IPS-NIHi11 (cell line): Measurements from ENCODE around the gene SLC6A6.

Experiments
- DNase-seq: peaks from one replicate; pipeline ENCODE4 v3.0.0; 2012; ENCODE audit warnings: mixed read lengths, low spot score

The SLC6A6 gene

DNA sequence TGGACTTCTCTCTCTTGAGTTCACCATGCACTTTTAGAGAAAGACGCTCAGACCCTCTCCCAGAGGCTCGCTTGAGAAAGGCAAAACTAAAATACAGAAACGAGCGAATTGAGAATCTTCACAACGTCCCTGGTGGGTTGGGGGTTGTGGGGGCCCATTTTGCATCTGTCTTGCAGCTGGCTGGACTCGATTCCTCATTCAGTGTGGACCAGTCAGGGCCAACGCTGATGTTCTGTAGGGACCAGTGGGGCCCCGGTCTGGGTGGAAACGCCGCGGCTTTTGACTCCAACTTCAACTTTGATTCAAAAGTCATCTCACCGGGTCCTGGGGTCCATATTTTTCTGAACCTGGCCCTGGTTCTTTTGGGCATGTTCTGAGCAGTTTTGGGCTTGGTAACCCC is 68.1 kb downstream of the SLC6A6 start:
- DNase-seq = no peak

DNA sequence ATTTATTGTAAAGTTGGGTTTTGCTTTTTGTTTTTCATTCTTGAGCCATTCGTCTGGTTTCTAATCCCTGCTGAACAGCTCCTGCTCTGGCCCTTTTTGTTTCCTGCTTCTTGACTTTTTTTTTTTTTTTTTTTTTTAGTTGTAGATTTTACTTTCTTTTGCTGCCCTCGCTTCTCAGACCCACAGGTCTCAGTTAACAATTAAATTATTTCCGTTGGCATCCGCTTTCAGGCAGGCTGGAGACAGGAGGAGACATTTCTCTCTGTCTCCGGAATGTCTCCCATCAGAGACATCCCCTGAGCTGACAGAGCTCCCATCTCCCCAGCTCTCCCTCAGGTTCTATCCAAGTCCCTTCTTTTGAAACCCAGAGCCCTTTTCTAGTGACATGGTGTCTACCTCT is 68.6 kb downstream of the SLC6A6 start:
- DNase-seq = no peak

DNA sequence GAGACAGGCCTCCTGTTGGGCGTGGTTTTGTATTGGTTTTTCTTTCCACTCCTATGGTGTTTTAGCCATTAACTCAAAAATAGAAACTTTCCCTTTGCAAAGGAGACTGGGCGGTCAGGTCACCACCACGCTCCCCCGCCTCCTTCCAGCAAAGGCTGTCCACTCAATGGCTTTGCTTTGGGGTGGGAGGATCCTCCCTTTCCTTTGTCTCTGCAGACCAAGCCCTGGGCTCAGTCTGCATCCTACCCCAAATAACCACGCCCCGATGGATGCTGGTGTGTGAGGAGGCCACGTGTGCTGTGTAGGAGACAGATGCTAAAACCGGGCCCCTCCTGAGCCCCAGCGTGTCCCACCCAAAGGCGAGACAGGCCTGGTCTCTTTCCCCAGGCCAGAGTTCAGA is 69.3 kb downstream of the SLC6A6 start:
- DNase-seq = no peak

DNA sequence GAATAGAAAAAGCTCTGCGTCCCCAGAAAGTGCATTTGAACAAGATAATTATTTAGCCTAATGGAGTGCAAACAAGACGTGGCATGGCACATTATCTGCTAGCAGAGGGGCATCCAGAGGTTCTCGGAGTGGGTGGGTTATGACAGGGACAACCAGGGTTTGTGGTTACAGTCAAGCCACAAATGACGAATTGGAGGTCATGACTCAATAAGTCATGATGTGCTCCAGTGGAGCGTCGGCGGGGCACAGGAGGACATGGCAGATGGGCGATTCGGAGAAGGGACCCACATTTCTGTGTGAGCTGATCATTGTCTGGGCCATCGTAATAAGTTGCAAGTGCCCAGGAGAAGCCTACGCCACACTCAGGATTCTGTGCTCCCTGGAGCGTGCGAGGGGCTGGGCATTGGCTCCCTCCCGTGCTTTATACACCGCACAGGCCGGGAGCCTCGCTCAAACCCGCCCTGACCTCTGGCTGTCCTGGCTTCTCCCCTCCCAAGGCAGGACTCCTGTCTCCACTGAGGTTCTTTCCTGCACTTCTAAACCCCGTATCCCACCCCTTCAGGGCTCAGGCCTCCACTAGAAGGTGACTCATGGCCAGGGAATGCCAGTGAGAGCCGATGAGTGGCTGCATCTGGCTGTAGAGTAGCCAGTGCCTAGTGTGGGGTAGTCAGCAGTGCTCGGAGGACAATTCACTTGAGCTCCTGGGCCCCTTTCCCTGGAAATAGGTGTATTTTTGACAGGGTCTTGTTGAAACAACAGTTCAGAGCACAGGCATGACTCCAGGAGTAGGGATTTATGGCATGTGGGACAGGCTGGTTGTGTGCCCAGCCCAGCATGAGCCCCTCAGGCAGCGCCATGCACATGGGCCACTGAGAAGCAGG is 70.3 kb downstream of the SLC6A6 start:
- DNase-seq = peak; percentile 63

DNA sequence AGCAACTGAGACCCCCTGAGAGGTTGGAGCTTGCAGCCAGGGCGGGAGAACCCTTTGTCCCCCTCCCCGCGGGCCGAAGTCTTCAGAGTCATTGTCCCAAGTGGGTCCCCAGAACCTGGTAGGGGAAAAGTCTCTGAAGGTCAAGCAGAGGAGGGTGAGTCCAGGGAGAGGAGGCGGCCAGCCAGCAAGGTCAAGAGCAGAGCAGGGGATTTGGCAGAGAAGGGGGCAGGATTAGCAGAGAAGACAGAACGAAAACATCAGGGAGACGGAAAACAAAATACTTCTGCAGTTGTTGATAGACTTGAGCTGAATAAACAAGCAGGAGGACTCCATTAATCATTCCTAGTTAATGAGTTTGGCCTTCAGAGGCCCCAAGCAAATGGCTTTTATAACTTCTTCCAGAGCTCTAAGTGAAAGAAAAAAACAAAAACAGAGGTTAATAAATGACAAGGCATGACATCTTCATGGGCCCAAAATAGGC is 71.0 kb downstream of the SLC6A6 start:
- DNase-seq = no peak

DNA sequence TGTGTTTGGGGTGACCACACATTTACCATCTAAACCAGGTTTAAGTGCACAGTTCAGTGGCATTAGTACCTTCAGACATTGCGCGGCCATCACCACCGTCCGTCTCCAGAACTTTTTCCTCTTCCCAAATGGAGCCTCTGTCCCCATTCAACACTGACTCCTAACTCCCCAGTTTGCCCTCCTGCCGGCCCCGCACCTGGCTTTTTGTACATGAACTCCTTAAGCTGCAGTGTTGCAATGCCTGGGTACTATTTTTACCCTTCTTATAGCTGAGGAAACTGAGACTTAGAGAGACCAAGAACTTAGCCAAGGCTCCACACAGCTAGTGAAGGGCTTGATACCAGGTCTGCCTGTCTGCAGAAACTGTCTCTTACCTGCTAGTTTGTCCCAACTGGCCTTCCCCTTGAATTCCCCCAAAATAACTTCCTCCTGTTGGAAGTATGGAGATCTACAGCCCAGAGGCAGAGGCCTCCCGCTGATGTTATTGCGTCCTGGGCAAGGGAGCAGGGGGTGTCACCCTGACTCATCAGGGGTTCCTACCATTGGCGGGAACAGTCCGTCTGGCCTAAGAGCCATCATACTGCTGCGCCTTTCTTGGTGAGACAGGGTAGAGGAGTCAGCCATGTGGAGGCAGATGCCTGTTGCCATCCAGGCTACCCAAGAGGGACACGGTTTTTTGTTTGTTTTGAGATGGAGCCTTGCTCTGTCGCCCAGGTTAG is 72.1 kb downstream of the SLC6A6 start:
- no peak for DNase-seq

DNA sequence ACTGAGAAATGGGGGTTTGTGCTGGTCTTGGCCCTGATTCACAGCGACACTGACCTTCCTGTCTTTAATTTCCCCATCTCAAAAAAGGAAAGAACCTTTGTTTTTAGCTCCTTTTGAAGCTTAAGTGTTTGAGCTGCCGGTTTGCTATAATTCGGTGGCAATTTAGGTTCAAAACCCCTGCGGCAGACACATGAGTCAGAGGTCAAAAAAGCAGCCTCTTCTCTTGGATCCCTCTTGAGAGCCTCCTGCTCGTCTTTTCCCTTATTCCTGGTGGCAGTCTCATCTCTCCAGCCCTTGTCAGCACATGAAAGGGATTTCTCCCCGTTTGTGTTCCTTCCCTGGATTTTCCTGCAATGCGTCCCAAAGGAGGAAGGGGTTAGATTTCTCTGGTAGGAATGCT is 73.2 kb downstream of the SLC6A6 start:
- DNase-seq = no peak

DNA sequence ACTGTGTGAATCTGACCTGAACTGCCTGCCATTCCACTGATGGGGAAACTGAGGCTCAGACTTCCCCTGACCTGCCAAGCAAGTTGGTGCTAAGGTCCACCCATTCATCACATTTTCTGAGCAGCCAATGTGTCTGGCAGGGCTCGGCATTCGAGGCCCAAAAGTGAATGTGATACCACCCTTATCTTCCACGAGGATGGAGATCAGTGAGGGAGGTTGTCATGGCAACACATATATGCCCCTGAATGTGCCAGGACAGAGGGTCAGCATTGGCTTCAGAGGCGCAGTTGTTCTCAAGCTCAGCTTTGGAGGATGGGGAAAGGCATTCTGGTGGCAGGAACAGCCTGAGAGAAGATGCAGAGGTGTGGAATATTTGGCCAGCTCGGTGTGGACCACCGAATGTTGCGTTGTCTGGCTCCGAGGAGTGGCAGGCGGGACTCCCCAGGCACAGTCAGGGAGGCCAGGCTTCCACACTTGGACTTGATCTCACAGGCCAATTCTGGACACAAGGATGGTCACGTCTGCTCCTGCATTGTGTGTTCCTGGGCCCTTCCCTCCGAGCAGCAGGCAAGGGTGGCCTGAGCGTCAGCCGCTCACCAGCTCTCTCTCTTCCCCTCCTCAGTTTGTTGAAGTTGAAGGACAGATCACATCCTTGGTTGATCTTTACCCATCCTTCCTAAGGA is 74.3 kb downstream of the SLC6A6 start:
- no peak for DNase-seq

DNA sequence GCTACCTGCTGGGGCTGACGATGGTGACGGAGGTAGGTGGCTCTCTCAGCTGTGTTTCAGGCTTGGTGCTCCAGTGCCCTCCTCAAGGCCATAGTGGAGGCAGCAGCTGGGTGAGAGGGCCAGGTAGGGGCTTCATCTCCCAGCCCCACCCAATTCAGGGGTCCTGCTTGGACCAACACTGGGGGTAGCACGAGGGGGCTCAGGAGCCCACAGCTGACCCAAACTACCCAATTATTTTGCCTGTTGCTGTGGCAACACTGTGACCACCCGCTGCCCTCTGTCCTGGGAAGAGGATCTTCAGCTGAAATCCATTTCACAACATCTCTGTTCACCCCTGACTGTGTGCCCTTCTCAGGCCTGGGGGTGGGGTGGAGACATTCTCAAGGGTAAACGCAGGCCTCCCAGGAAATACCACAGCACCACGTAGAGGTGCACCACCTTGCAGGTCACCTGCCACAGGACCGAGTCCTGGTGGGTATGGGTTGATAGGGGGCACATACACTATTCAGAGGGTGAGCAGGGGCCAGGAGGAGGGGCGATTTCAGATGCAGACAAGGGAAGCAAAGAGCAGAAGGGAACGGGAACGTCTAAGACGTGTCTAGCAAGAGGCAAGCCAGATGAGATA is 75.0 kb downstream of the SLC6A6 start:
- DNase-seq = no peak

DNA sequence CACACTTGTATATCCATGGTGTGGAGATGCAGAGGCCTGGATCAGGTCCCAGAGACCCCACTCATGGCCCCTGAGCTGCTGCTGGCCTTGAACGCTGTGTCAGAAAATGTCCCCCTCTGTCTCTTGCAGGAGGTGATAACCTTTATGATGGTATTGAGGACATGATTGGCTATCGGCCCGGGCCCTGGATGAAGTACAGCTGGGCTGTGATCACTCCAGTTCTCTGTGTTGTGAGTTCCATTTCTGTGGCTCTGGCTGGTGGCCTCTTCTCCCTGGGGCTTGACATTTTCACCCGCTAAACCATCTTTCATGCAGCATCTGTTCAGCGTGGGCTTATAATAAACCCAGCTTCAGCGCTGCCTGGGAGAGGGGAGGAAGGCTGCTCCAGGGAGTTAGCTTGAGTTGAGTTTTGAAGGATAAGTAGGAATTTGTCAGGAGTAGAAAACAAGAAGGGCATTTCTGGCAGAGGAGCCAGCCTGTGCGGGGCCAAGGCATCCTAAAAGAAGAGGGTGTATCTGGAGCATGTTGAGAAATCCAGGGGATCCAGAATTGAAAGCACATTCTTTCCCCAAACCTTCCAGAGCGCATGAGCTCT is 76.6 kb downstream of the SLC6A6 start:
- DNase-seq = no peak

DNA sequence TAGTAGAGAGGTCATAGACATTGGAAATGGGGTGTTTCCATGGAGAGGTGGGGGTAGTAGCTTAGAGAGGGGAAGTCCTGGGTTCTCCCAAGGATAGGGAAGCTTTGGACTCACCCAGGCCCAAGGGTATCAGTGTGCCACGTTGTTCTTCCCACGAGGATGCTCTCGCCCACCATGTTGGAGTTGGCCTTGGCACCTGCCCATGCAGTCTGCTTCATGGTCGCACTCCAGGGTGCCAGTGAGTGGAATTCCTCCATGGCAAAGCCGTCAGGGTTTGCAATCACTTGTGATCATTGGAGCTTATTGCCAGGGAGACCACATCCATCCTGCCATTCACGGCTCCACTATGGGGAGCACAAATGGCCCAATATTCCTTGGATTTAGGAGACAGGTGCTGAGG is 77.2 kb downstream of the SLC6A6 start:
- no peak for DNase-seq

DNA sequence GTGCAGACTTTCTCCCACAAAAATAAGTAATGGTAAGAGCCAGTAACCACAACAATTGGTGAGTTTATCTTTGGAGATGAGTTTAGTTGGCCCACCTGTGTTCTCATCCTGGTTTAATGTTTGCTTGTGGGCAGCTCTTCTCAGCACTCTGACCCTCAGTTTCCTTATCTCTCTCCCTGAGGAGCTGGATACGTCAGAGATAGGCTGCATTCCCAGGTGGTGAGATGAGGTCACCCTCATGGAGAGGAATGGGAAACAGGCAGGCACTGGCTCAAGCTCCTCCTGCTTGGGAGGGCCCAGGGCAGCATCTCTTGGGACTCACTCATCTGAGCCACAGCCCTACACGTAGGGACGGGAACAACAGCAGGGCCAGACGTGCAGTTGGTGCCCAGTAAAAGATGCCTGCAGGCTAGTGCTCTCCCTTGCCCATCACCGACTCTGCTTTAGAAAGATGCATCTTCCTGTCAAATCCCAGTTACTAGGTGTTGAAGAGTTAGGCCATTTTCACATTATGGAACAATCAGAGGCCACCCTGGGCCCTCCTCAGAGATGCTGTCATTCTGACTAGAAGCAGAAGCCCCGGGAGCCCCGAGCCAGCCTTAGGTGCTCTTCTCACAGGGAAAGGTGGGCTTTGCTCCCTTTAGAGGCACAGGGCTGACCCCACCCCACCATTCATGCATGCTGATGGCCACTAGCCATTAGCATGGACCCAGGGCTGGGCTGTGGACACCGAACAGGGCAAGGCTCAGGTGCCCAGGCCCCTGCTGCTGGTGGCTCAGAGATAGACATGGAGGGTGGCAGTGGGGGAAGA is 78.0 kb downstream of the SLC6A6 start:
- no peak for DNase-seq

DNA sequence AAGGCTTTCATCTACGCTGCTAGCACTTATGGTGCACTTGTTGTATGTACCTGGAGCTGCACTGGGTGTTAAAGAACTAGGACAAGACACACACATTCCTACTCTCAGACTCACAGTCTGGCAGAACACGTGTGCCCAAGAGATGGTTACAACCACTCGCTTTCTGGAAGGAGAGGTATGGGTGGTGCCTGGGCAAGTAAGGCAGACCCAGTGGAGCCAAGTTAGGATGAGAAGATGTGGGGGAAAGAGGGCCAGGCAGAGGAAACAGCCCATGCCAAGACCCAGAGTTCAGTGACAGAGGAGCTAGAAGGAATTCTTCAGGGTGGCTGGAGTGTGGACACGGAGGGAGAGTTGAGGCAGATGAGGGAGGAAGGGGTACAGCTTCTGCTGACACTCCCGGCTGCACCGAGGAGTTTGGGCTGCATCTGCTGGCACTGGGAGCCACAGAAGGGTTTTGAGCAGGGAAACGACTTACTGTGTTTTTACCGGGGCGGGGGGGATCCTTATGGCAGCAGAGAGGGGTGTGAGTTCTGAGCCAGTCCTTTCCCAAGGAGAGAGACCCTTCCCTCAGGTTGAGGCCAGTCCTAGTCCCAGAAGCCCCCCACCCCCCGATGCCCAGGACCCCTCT is 78.7 kb downstream of the SLC6A6 start:
- no peak for DNase-seq

DNA sequence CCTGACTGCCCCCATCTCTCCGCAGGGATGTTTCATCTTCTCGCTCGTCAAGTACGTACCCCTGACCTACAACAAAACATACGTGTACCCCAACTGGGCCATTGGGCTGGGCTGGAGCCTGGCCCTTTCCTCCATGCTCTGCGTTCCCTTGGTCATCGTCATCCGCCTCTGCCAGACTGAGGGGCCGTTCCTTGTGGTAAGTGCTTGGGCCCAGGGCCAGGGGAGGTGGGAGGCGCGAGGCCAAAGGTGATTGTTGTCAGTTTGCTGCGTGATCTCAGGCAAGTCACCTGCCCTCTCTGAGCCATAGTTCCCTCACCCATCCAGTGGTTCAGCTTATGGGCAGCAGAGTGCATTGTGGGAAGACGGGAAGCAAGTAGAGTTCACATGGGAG is 79.2 kb downstream of the SLC6A6 start:
- DNase-seq = no peak

DNA sequence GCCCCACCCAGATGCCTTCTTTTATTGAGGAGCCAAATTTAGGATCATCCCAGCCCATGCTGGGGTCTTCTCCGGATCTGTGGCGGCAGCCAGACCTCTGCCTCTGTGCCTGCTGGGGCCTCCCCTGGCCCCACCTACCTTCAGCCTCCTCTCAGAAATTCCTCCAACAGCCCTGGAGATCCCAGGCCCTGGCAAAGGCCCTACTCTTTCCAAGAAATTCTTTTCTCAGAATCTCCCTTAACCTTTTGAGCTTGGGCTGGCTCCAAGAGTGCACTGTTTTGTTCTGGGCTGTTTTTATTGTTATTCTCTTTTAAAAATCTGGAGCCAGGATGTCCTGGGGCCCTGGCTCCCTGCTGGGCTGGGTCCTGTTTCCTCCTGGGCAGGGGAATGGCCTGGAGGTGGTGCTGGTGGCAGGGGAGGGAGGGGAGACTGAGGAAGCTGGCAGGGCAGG is 79.9 kb downstream of the SLC6A6 start:
- DNase-seq = no peak

DNA sequence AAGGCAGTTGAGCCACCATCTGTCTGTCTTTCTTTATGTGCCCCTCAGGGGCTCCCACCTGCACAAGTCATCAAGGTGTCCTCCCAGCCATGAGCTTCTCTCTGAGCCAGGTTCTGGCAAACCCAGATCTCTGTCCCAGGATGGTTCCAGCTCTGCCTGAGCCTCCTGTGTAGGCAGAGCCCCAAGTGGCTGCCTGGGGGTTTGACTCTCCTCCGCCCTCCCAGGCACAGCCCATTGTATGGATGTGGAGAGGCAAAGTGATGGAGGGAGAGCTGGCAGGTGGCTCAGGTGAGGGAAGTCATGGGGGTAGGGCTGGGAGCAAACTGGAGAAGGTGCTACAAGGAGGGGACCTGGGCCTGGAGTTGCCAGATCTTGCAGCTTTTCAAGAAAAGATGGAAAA is 80.9 kb downstream of the SLC6A6 start:
- DNase-seq = no peak

DNA sequence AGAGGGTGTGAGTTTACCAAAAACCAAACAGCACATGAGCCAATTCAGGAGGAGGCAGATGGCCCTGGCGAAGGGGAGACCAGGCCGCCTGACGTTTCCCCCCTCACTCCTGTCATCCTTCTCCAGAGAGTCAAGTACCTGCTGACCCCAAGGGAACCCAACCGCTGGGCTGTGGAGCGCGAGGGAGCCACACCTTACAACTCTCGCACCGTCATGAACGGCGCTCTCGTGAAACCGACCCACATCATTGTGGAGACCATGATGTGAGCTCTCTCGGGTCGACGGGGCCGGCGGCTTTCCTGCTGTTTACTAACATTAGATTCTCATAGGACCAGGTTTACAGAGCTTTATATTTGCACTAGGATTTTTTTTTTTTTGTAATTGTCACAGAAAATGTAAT is 82.3 kb downstream of the SLC6A6 start:
- DNase-seq = no peak

DNA sequence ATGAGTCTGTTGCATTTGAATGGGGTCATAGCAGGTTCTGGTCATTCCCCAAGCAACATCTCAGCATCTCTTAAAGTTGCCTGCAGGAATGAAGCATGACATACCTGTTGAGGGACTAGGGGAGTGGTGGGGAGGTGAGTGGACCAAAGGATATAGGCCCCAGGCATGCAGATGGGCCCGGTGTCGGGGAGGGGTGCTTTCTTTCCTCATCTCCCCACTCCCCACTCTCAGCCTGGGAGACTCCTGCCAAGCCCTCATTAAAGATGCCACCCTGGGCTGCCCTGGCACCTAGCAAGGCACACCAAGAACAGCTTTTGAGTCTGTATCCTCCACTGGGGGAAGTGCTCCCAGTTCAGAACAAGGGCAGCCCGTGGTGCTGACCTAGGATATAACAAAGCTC is 83.6 kb downstream of the SLC6A6 start:
- DNase-seq = no peak

DNA sequence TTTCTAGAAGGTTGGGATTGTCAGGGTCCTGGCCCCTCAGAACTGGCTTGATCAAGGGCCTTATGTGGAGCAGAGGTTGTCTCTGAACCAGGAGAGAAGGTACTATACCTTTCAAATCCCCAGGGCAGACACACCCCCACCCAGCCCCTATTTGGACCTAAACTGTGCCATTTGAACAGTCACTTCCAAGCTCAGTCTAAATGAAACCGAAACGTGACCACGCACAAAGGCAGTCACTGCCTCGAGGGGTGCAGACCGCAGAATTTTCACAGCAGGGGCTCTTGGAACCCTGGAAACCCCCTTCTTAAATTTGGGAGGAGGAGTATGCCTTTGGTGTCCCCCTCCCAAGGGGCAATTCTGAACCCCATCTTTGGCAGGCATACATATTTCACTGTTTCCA is 84.1 kb downstream of the SLC6A6 start:
- DNase-seq = no peak

DNA sequence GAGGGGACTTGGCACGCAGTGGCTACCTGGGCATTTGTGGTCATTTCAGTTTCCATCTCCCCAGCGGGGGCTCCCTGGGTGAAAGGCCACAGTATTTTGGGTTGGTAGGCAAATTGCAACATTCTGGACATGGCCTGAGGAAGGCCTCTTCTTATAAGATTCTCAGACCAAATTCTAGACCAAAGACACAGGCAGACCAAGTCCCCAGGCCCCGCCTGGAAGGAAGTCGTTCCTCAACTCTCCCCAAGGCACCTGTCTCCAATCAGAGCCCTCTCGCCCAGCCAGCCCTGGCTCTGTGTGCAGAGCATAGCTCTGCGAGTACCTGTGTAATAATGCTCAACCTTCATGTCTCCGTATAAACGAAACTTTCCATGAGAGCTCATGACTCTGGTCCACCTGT is 84.7 kb downstream of the SLC6A6 start:
- DNase-seq = no peak

DNA sequence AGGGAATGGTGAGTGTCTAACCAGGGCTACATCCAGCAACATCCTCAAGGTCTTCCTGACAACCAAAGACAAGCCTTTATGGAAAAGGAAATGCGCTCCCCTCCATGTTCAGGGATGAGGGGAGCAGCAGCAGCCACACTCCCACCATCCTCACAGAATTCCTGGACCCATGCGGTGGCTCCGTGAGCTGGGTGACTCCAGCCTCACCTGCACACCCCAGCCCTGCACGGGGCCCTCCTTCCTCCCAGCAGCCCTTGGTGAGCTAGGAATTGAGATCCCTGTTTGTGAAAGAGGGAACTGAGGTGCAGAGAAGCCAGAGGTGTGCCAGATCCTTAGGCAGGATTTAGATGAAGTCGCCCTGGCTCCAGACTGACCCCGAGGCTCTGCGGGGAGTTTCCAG is 85.4 kb downstream of the SLC6A6 start:
- no peak for DNase-seq
